ENCODE results near the gene DHX58.

DHX58 gene

GRCh38 chr17:42072323-42073187 lies 40.0 kb downstream of the DHX58 start:
- H3K27ac ChIP-seq, result no peak overlapping the region
- TF ChIP-seq CTCF (conservative IDR thresholded peaks at IDR 0.05), result peak; percentile 53

DNA sequence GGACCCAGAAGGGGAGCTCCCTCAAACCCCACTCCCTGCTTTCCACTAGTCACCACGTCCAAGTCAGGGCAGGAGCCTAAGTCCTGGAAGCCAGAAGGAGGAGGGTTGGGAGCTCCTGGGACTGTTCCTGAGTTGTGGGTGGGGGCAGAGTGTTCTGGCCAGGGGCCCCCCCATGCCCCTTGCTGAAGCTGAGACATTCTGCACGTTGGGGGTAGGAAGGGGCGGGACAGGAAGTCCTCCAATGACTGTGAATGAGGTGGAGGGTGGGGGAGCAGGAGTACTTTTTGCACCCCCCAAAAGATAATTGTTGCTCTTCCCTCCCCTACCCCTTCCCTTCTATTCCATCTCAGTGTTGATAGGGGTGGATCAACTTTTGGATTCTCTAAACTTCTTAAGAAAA lies 40.7 kb downstream of the DHX58 start:
- no peak overlapping the region for H3K27ac ChIP-seq
- TF ChIP-seq CTCF (conservative IDR thresholded peaks at IDR 0.05), result no peak

DNA sequence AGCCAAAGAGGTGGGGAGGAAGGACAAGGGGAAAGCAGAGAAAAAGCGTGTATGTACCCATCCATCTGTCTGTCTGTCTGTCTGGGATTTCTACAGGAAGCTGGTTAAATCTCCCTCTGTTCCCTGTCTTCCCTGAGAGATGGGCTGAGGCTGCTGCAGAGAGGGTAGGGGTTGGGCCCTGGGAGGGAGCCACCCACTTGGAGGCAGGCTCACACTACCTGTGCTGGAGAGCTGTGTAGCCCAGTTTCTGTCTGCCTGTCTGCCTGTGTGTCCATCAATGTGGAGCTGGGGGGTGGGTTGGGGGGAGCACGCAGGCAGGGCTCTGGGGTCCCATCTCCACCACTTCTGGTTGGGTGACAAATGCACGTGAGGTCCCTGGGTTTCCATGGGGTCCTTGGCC lies 43.5 kb downstream of the DHX58 start:
- no peak overlapping the region for H3K27ac ChIP-seq
- TF ChIP-seq CTCF (conservative IDR thresholded peaks at IDR 0.05), result no peak

- no peak overlapping the region for H3K27ac ChIP-seq
- TF ChIP-seq CTCF (conservative IDR thresholded peaks at IDR 0.05), result peak; percentile 75
Observed at GRCh38 chr17:42067371-42068091, 45.0 kb downstream of the DHX58 start.

DNA sequence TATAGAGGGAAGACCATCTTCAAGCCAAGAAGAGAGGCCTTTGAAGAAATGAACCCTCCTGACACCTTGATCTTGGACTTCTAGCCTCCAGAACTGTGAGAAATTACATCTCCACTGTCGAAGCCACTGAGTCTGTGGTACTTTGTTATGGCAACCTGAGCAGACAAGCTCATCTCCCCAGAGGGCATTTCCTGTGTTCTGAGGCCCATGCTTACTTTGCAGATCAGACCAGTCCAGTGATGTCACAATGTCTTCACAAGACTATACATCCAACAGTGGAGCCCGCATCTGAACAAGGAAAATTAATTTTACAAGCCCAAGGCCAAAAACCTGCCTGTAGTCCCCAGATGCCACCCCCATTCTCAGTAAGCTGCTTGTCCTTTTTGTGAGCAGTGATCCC lies 47.3 kb downstream of the DHX58 start:
- no peak for TF ChIP-seq CTCF (conservative IDR thresholded peaks at IDR 0.05)
- H3K27ac ChIP-seq, result no peak overlapping the region

- no peak for TF ChIP-seq CTCF (conservative IDR thresholded peaks at IDR 0.05)
- no peak overlapping the region for H3K27ac ChIP-seq
Observed at GRCh38 chr17:42062681-42063080, 49.8 kb downstream of the DHX58 start.

DNA sequence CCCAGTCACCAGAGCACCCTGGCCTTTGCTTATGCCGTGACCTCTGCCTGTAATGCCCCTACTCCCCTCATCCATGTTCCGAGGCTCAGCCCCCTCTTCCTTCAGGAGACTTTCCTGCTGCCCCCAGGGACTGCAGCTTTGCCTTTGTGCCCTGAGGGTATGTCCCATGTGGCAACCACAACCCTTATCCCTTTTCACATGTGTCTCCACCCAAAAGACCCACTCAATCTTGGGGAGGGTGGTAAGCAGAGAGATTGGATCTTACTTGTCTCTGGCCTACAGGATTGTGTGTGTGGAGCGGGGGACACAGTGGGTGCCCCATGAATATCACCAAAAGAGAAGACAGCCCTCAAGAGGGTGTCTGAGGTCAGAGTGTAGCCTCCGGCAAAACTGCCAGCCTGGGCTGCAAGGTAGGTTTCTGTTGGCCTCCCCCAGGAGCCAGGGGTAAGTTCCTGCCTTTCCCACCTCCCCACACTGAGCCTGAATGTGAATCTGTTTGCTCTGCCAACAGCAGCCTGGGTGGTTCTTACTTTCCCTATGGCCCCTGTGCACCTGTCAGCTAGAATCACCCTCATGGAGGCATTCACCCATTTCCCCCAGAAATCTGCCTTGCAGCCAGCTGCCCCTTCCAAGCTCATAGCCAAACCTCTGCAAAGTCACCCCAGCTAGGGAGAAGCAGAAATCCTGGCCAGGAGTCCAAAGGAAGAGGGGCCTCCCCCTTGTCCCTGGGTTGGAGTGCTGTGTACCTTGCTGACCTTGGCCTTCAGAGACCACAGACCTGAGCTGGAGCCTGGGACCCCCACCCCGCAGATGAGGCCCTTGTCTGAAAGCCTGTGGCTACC lies 50.6 kb downstream of the DHX58 start:
- no peak overlapping the region for H3K27ac ChIP-seq
- TF ChIP-seq CTCF (conservative IDR thresholded peaks at IDR 0.05), result no peak

Data from VCaP (cell line).